HG02943 (cell line): ENCODE measurements around the gene SPACA5B.
"Not testable (repeated sequence)": the region's sequence is repeated elsewhere in the genome, so short reads cannot be mapped to it uniquely, and the experiment has no call there.

ENCODE experiments used
- ATAC-seq: cut with Tn5 transposase; IDR thresholded peaks from one replicate; pipeline ENCODE4 v1.9.1; 2021; ENCODE audit warnings: mild to moderate bottlenecking, low read depth, moderate library complexity; ENCODE audit not compliant: unreplicated experiment

The SPACA5B gene

GRCh38 chrX:48130326-48130725 is at the start of gene SPACA5B:
Gene SPACA5B, plus strand, starts transcription at chrX:48130626. Its CDS starts 62 bp downstream, at chrX:48130688.
- not testable (repeated sequence) for ATAC-seq

- ATAC-seq = peak; percentile 67
Observed at GRCh38 chrX:48083212-48083611, 47.2 kb upstream of the SPACA5B start.

- no peak for ATAC-seq
Observed at GRCh38 chrX:48083706-48084105, 46.7 kb upstream of the SPACA5B start.

- ATAC-seq = no peak
Observed at GRCh38 chrX:48086082-48086481, 44.3 kb upstream of the SPACA5B start.

GRCh38 chrX:48090123-48090522 is 40.3 kb upstream of the SPACA5B start:
- no peak for ATAC-seq

GRCh38 chrX:48092558-48092957 is 37.9 kb upstream of the SPACA5B start:
- not testable (repeated sequence) for ATAC-seq

GRCh38 chrX:48101443-48101842 is 29.0 kb upstream of the SPACA5B start:
- no peak for ATAC-seq

- ATAC-seq = no peak
Observed at GRCh38 chrX:48102874-48103374, 27.5 kb upstream of the SPACA5B start.

- ATAC-seq = no peak
Observed at GRCh38 chrX:48107717-48108116, 22.7 kb upstream of the SPACA5B start.

- ATAC-seq = not testable (repeated sequence)
Observed at GRCh38 chrX:48125286-48125685, 5.1 kb upstream of the SPACA5B start.

- ATAC-seq = not testable (repeated sequence)
Observed at GRCh38 chrX:48132308-48132844, 1.9 kb downstream of the SPACA5B start.

- not testable (repeated sequence) for ATAC-seq
Observed at GRCh38 chrX:48139076-48139475, 8.7 kb downstream of the SPACA5B start.

- not testable (repeated sequence) for ATAC-seq
Observed at GRCh38 chrX:48141810-48142508, 11.5 kb downstream of the SPACA5B start.

GRCh38 chrX:48142697-48143096 is 12.3 kb downstream of the SPACA5B start:
- not testable (repeated sequence) for ATAC-seq

GRCh38 chrX:48153769-48154168 is 23.3 kb downstream of the SPACA5B start:
- ATAC-seq = no peak

- ATAC-seq = no peak
Observed at GRCh38 chrX:48154796-48155195, 24.4 kb downstream of the SPACA5B start.

GRCh38 chrX:48156014-48156413 is 25.6 kb downstream of the SPACA5B start:
- no peak for ATAC-seq

- ATAC-seq = no peak
Observed at GRCh38 chrX:48165241-48165640, 34.8 kb downstream of the SPACA5B start.

GRCh38 chrX:48166322-48166721 is 35.9 kb downstream of the SPACA5B start:
- ATAC-seq = not testable (repeated sequence)

GRCh38 chrX:48179691-48180090 is 49.3 kb downstream of the SPACA5B start:
- ATAC-seq = no peak

- ATAC-seq = no peak
Observed at GRCh38 chrX:48180811-48181210, 50.4 kb downstream of the SPACA5B start.

GRCh38 chrX:48181882-48182281 is 51.5 kb downstream of the SPACA5B start:
- not testable (repeated sequence) for ATAC-seq
